PC-3 (cell line): ENCODE results near the gene STAT1.

ENCODE experiments used
- EZH2 ChIP-seq: fragments of 300-600 bp; sonication (generic); IDR thresholded peaks from one replicate; pipeline ENCODE4 v1.6.1; 2017; ENCODE audit warnings: antibody characterized with exemption, mild to moderate bottlenecking, low read length; ENCODE audit not compliant: unreplicated experiment
- EZH2phosphoT487 ChIP-seq: fragments of 300-600 bp; sonication (generic); IDR thresholded peaks from 2 replicates; pipeline ENCODE4 v1.6.1; 2018; ENCODE audit warnings: mild to moderate bottlenecking, antibody characterized with exemption, low read length, borderline replicate concordance
- TF ChIP-seq, protein P1 (sequence below): fragments of 300-600 bp; sonication (generic); conservative IDR thresholded peaks from 2 replicates; pipeline ENCODE4 v1.5.1; 2017; ENCODE audit warnings: antibody characterized with exemption, low read depth, mild to moderate bottlenecking, low read length

DNA sequence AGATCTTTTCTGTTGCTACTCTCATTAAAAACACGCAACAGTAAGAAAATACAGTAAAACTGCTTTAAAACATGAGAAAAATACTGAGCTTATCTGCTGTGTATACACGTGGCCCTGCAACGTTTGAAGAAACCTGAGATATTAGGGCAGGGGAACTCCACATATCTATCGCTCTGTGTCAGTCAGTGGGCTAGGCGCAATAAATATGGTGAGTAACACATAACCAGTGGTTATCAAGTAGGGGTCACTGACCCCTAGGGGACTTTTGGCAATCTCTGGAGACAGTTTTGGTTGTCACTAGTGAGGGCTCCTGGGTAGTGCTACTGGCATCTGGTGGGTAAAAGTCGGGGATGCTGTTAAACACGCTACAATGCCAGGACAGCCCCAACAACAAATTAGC lies 14.9 kb downstream of the STAT1 start:
- no peak for TF ChIP-seq EZH2phosphoT487
- TF ChIP-seq, protein P1, sequence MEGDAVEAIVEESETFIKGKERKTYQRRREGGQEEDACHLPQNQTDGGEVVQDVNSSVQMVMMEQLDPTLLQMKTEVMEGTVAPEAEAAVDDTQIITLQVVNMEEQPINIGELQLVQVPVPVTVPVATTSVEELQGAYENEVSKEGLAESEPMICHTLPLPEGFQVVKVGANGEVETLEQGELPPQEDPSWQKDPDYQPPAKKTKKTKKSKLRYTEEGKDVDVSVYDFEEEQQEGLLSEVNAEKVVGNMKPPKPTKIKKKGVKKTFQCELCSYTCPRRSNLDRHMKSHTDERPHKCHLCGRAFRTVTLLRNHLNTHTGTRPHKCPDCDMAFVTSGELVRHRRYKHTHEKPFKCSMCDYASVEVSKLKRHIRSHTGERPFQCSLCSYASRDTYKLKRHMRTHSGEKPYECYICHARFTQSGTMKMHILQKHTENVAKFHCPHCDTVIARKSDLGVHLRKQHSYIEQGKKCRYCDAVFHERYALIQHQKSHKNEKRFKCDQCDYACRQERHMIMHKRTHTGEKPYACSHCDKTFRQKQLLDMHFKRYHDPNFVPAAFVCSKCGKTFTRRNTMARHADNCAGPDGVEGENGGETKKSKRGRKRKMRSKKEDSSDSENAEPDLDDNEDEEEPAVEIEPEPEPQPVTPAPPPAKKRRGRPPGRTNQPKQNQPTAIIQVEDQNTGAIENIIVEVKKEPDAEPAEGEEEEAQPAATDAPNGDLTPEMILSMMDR: no peak
- no peak for TF ChIP-seq EZH2
